ENCODE results near the gene RXFP1.

DNA sequence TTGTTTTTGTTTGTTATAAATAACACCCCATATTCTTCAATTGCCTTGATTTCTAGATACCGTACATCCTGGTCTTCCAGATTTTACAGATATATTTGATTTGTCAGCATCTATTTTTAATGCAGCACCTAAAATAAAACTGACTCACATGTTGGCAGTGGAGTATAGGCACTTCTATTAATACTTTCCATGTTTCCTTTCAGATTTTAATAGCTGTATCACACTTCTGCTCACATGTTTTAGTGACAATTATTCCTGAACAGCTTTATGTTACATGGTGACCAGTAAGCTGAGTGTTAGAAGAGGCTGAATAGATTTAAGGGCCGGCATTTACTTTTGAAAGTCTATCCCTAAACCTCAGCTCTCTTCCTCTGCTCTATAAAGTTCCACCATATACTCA, 103.9 kb downstream of the RXFP1 start:
- TF ChIP-seq TCF4 (CRISPR knock-in tag; IDR thresholded peaks at IDR 0.05; ENCODE audit: borderline replicate concordance) (no peak), ZNF70 (CRISPR knock-in tag; IDR thresholded peaks at IDR 0.05) (no peak)

Measured in SK-N-SH treated with all-trans-retinoic acid at 6 μM for 48 hours (cell line).